Measurements from ENCODE around the gene CD300LF. TPM values are rescaled to one million over a fixed set of nuclear protein-coding genes. Genes with fewer than 3 reads are reported as not detected.

Gene CD300LF
- total and polyA plus RNA-seq, 9 of the 15 experiments (the other 6 are each of a cell fraction or from before 2014, with no cell fraction given): not detected

DNA sequence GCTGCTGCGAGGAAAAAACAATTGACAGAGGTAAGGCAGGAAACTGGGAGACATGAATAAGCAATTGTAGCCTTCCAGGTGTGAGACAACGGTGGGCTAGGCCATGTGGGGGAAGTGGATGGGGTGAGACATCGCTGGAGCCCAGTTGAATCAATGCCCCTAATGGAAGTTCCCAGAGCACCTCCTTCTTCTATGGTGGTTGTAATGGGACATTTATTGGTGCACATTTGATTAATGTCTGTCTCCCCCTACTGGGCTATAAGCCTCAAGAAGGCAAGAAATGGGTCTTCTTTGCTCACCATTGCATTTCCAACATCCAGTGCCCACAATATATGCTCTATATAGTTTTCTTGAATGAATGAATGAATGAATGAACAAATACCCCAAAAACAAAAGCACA, 66.5 kb downstream of the CD300LF start (continued):
- TF ChIP-seq, protein P1, sequence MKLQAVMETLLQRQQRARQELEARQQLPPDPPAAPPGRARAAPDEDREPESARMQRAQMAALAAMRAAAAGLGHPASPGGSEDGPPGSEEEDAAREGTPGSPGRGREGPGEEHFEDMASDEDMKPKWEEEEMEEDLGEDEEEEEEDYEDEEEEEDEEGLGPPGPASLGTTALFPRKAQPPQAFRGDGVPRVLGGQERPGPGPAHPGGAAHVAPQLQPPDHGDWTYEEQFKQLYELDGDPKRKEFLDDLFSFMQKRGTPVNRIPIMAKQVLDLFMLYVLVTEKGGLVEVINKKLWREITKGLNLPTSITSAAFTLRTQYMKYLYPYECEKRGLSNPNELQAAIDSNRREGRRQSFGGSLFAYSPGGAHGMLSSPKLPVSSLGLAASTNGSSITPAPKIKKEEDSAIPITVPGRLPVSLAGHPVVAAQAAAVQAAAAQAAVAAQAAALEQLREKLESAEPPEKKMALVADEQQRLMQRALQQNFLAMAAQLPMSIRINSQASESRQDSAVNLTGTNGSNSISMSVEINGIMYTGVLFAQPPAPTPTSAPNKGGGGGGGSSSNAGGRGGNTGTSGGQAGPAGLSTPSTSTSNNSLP (IDR thresholded peaks at IDR 0.05; ENCODE audit: borderline replicate concordance, low read depth, low read length): peak; percentile 80; the same call in 1 of the 2 replicates
- no peak for TF ChIP-seq ZNF140 (CRISPR knock-in tag; IDR thresholded peaks at IDR 0.05)
- TF ChIP-seq GABPB2 (CRISPR knock-in tag; conservative IDR thresholded peaks at IDR 0.05): no peak
- TF ChIP-seq RAD21 (CRISPR knock-in tag; conservative IDR thresholded peaks at IDR 0.05 in 1 of 2, IDR thresholded peaks at IDR 0.05 in 1 of 2): peak in 1 of 2 experiments; percentile 47; a peak in 2 of 4 replicates
- TF ChIP-seq, protein P2, sequence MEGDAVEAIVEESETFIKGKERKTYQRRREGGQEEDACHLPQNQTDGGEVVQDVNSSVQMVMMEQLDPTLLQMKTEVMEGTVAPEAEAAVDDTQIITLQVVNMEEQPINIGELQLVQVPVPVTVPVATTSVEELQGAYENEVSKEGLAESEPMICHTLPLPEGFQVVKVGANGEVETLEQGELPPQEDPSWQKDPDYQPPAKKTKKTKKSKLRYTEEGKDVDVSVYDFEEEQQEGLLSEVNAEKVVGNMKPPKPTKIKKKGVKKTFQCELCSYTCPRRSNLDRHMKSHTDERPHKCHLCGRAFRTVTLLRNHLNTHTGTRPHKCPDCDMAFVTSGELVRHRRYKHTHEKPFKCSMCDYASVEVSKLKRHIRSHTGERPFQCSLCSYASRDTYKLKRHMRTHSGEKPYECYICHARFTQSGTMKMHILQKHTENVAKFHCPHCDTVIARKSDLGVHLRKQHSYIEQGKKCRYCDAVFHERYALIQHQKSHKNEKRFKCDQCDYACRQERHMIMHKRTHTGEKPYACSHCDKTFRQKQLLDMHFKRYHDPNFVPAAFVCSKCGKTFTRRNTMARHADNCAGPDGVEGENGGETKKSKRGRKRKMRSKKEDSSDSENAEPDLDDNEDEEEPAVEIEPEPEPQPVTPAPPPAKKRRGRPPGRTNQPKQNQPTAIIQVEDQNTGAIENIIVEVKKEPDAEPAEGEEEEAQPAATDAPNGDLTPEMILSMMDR (IDR thresholded peaks at IDR 0.05 in 2 of 3, conservative IDR thresholded peaks at IDR 0.05 in 1 of 3; ENCODE audit: insufficient read depth in 2 of 3, low read depth in 1 of 3, low read length in 3 of 3): peak; percentile 8 to 52 (median 37); a peak in 2 of 6 replicates

DNA sequence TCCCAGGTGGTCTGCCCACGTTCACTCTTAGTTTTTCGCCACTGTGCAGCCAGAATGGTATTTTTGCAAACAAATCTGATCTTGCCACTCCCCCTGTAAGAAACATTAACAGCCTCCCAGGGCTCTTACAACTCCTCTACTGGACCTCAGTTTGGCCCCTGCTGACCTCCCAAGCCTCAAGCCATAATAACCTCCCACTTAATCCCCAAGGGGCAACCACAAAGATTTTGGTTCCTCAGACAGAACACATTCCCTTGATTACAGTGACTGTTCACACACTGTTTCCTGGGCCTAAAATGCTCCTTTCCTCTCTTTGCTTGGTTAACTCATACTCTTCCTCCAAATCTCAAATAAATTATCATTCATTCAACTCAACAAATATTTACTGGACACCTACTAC, 67.7 kb downstream of the CD300LF start:
- Histone ChIP-seq H3K27me3 (ENCODE audit: control insufficient read depth in 2 of 2, insufficient read depth in 2 of 2, low read length in 2 of 2) (peaks cover 7 to 32% of the 10 kb centered on the region in 2 experiments; a peak in 4 of 5 replicates), H2AFZ (ENCODE audit: low read depth, low read length) (no peak overlapping the region), H4K20me1 (replicated peaks; ENCODE audit: control insufficient read depth, insufficient read depth, low read length) (no peaks in the 10 kb centered on the region), H3K4me3 (no peak overlapping the region), H3K79me2 (ENCODE audit: control insufficient read depth, insufficient read depth, low read length) (no peaks in the 10 kb centered on the region), H3K9me3 (replicated peaks; ENCODE audit: control insufficient read depth, insufficient read depth, low read depth, low read length) (no peaks in the 10 kb centered on the region), H3K9me1 (ENCODE audit: control insufficient read depth, insufficient read depth, low read length) (no peaks in the 10 kb centered on the region), H3K9ac (ENCODE audit: insufficient read depth in 1 of 2, low read depth in 2 of 2, low read length in 2 of 2) (no peak overlapping the region), H3K4me1 (replicated peaks in 1 of 2; ENCODE audit: control insufficient read depth in 2 of 2, insufficient read depth in 2 of 2, low read length in 2 of 2) (no peaks in the 10 kb centered on the region), H3K27ac (ENCODE audit: extremely low read depth, low read depth, low read length) (no peak overlapping the region), H3K4me2 (ENCODE audit: insufficient read depth, low read length) (no peak overlapping the region), H3K36me3 (ENCODE audit: control insufficient read depth, insufficient read depth, low read length) (no peaks in the 10 kb centered on the region)
- WGBS (ENCODE audit: insufficient coverage, low coverage, missing lambda C conversion rate): 3% methylated on average over 2 of the region's 2 CpGs
- ChIA-PET POLR2A (interaction anchor here (0.6 kb wide), 1 partner anchor 206 kb away, joined by 3 read pairs; no protein-coding TSS in a partner anchor), CTCF (ENCODE audit: low intra/inter-chr PET ratio) (no interaction called here)
- BruUV-seq (replicated peaks): no TSS peak
- in situ Hi-C loops (cut with MboI): no loop called here
- TF ChIP-seq U2AF2 (optimal IDR thresholded peaks at IDR 0.05; ENCODE audit: low read depth, low read length) (no peak), KLF1 (tag; IDR thresholded peaks at IDR 0.05) (no peak)
- intact Hi-C loops (cut with micrococcal nuclease): no loop called here
- no peak for ATAC-seq
- no peak for FAIRE-seq
- DNase-seq (ENCODE audit: extremely low read depth in 1 of 4, low spot score in 3 of 4): no peak

Measured in K562 (cell line).